Prostate gland (tissue), 2 donors: ENCODE measurements around the gene OR2H2.

ENCODE experiments used
- POLR2A ChIP-seq: fragments of 450-650 bp; IDR thresholded peaks from one replicate; pipeline ENCODE4 v1.6.1; 2016; ENCODE audit warnings: antibody characterized with exemption, mild to moderate bottlenecking
- POLR2AphosphoS5 ChIP-seq: sonication (generic); formaldehyde crosslinking; IDR thresholded peaks from one replicate; pipeline ENCODE4 v1.6.1; 2017; ENCODE audit warnings: antibody characterized with exemption
- TF ChIP-seq, protein P1 (sequence below), 4 experiments: fragments of 200-600 bp in 2 of 4; fragments of 450-650 bp in 2 of 4; sonication (generic) in 2 of 4; IDR thresholded peaks; 1 replicate in 3 of 4; 2 replicates in 1 of 4; pipeline ENCODE4 v1.5.1; 2016 to 2019; ENCODE audit warnings: antibody characterized with exemption in 4 of 4, mild to moderate bottlenecking in 2 of 4, moderate library complexity in 2 of 4

- TF ChIP-seq POLR2AphosphoS5 (no peak), POLR2A (no peak)
- TF ChIP-seq, protein P1, sequence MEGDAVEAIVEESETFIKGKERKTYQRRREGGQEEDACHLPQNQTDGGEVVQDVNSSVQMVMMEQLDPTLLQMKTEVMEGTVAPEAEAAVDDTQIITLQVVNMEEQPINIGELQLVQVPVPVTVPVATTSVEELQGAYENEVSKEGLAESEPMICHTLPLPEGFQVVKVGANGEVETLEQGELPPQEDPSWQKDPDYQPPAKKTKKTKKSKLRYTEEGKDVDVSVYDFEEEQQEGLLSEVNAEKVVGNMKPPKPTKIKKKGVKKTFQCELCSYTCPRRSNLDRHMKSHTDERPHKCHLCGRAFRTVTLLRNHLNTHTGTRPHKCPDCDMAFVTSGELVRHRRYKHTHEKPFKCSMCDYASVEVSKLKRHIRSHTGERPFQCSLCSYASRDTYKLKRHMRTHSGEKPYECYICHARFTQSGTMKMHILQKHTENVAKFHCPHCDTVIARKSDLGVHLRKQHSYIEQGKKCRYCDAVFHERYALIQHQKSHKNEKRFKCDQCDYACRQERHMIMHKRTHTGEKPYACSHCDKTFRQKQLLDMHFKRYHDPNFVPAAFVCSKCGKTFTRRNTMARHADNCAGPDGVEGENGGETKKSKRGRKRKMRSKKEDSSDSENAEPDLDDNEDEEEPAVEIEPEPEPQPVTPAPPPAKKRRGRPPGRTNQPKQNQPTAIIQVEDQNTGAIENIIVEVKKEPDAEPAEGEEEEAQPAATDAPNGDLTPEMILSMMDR (IDR thresholded peaks at IDR 0.05), result no peak
Observed at GRCh38 chr6:29608131-29608530, 23.2 kb downstream of the OR2H2 start.
